ENCODE measurements around the gene MSMO1. TPM values are rescaled to one million over a fixed set of nuclear protein-coding genes. Genes with fewer than 3 reads are reported as not detected.

Gene MSMO1
- total and polyA plus RNA-seq, 5 donors = 12.9 to 29.0 (median 18.0) TPM

DNA sequence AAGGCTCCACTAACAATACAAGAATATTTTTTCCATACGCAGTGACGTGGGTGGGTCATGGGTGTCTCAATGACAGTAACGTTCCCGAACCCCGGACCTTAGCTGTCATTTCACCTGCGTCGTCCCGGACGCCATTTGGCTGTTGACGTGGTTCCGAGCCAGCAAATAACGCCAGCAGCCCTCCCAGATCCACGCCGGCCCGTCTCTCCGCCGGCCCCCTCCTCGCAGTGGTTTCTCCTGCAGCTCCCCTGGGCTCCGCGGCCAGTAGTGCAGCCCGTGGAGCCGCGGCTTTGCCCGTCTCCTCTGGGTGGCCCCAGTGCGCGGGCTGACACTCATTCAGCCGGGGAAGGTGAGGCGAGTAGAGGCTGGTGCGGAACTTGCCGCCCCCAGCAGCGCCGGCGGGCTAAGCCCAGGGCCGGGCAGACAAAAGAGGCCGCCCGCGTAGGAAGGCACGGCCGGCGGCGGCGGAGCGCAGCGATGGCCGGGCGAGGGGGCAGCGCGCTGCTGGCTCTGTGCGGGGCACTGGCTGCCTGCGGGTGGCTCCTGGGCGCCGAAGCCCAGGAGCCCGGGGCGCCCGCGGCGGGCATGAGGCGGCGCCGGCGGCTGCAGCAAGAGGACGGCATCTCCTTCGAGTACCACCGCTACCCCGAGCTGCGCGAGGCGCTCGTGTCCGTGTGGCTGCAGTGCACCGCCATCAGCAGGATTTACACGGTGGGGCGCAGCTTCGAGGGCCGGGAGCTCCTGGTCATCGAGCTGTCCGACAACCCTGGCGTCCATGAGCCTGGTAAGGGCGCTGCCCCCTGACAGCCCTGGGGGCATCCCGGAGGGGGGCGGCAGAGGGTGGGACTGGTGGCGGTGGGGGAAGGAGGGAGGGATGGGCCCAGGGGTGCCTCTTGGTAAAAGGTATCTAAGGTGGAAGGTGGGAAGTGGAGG, 51.5 kb downstream of the MSMO1 start, which contains the start of gene CPE:
Gene CPE, plus strand, starts transcription at position 264 of the 933 bp plus-strand sequence. Its CDS starts 214 bp downstream, at position 478.
- peaks cover 2% of the 10 kb centered on the region for H3K4me1 ChIP-seq (ENCODE audit: control insufficient read depth, insufficient read depth, low read length)
- no peaks in the 10 kb centered on the region for H3K27me3 ChIP-seq (ENCODE audit: control insufficient read depth, insufficient read depth)
- under 1% methylated on average over 82 of the region's 82 CpGs for WGBS
- ATAC-seq (peak; percentile 98), DNase-seq (peak; percentile 78 to 92 (median 91))
- no peaks in the 10 kb centered on the region for H3K9me3 ChIP-seq (ENCODE audit: control insufficient read depth, low read length)
- intact Hi-C loops (cut with DNase I) = no loop called here
- peak within 1 kb of the TSS; percentile 58 for H3K4me3 ChIP-seq (ENCODE audit: low read length)
- H3K27ac ChIP-seq (ENCODE audit: low read length) = peak within 1 kb of the TSS; percentile 46

DNA sequence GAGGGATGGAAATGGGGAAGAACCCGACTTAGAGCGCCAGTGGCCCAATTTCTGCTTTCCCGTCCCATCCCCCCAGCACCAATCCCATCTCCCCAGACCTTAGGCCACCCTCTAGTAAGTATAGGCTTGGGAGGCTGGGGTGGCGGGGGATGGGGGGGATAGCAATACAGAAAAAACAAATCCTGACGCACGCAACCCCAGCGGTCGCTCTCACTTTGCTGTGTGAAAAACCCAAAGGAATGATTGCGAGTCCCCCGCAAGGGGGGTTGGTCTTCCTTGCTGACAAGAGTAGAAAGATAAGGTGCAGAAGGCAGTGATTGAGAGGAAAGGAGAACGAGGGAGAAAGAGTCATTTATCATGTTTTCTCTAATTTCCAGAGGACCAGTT, 52.2 kb downstream of the MSMO1 start:
- peak; percentile 13 to 62 (median 36) for DNase-seq
- H3K9me3 ChIP-seq (ENCODE audit: control insufficient read depth, low read length) = no peaks in the 10 kb centered on the region
- H3K4me3 ChIP-seq (ENCODE audit: low read length) = peak overlapping the region; percentile 58
- peak; percentile 9 to 20 for ATAC-seq
- WGBS = 37% methylated on average over 11 of the region's 11 CpGs
- intact Hi-C loops (cut with DNase I) = no loop called here
- H3K27ac ChIP-seq (ENCODE audit: low read length) = no peak overlapping the region
- H3K27me3 ChIP-seq (ENCODE audit: control insufficient read depth, insufficient read depth) = no peaks in the 10 kb centered on the region
- peaks cover 2% of the 10 kb centered on the region for H3K4me1 ChIP-seq (ENCODE audit: control insufficient read depth, insufficient read depth, low read length)

DNA sequence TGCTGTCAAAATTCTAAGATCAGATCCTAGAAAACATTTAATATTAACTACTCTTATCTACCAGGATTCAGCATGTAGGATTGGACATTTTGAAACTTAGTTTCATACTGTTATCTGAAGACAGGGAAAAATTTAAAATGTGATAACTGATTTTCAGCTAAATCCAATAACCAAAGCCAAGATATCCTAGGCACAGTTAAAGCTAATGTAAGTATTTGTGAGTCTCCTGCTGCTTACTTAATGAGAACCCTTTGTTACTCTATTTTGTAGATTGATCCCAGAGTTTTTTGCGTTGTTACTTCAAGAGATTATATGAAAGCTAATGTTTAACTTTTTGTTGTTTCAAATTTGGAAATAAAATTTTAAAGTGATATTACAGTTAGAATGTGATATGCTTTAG, 53.3 kb downstream of the MSMO1 start:
- peaks cover 2% of the 10 kb centered on the region for H3K4me1 ChIP-seq (ENCODE audit: control insufficient read depth, insufficient read depth, low read length)
- 66% methylated on average over 1 of the region's 1 CpG for WGBS

DNA sequence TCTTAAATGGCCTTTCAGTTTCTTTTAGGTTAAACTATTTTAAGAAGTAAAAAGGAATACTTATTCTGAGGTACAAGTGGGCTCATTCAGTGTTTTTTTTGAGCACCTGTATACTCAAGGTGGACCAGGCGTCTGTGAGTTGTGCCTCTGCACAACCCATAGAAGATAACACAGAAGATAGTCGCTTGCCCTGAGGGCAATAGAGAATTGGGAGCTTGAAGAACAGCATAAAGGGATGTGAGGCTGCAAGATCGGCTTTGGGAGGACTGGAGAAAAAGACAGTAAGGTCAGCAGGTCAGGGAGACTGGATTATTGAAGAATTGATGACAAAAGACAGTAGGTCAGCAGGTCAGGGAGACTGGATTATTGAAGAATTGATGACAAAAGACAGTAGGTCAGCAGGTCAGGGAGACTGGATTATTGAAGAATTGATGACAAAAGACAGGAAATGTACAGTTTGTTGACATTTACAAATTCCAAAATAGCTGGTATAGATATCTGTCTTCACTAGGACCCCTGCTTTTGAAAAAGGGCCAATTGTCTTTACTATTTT, 54.4 kb downstream of the MSMO1 start:
- no peaks in the 10 kb centered on the region for H3K27me3 ChIP-seq (ENCODE audit: control insufficient read depth, insufficient read depth)
- WGBS = 85% methylated on average over 3 of the region's 3 CpGs
- H3K4me1 ChIP-seq (ENCODE audit: control insufficient read depth, insufficient read depth, low read length) = peaks cover 2% of the 10 kb centered on the region
- intact Hi-C loops (cut with DNase I) = no loop called here
- DNase-seq (no peak), ATAC-seq (no peak)
- no peak overlapping the region for H3K4me3 ChIP-seq (ENCODE audit: low read length)
- no peak overlapping the region for H3K27ac ChIP-seq (ENCODE audit: low read length)
- H3K9me3 ChIP-seq (ENCODE audit: control insufficient read depth, low read length) = no peaks in the 10 kb centered on the region

More for the DNA sequence above, 53.3 kb downstream of the MSMO1 start:
- ATAC-seq (no peak), DNase-seq (no peak)
- no peaks in the 10 kb centered on the region for H3K27me3 ChIP-seq (ENCODE audit: control insufficient read depth, insufficient read depth)
- H3K4me3 ChIP-seq (ENCODE audit: low read length) = no peak overlapping the region
- intact Hi-C loops (cut with DNase I) = no loop called here
- H3K9me3 ChIP-seq (ENCODE audit: control insufficient read depth, low read length) = no peaks in the 10 kb centered on the region
- H3K27ac ChIP-seq (ENCODE audit: low read length) = no peak overlapping the region

DNA sequence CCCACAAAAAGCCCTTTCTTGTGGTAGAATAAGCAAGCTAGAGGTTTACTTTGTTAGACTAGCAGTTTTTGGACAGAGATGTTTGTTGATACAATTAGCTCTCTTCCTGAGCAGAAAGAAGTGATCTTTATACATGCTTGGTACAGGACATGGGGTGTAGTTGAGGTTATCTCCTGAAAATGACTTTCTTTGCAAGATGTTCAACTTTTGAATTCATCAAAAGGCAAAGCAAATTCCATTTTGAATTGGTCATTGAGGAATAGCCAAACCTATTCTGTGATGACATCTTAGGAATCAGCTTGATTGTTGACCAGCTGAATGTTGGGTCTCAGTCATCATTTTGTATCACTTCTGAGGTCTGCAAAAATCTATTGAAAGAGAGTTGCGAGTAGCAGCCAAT, 55.2 kb downstream of the MSMO1 start:
- 93% methylated on average over 1 of the region's 1 CpG for WGBS
- Histone ChIP-seq H3K9me3 (ENCODE audit: control insufficient read depth, low read length) (no peaks in the 10 kb centered on the region), H3K27me3 (ENCODE audit: control insufficient read depth, insufficient read depth) (no peaks in the 10 kb centered on the region), H3K27ac (ENCODE audit: low read length) (no peak overlapping the region), H3K4me3 (ENCODE audit: low read length) (no peak overlapping the region), H3K4me1 (ENCODE audit: control insufficient read depth, insufficient read depth, low read length) (peaks cover 2% of the 10 kb centered on the region)
- no peak for ATAC-seq
- no peak for DNase-seq
- intact Hi-C loops (cut with DNase I) = no loop called here

DNA sequence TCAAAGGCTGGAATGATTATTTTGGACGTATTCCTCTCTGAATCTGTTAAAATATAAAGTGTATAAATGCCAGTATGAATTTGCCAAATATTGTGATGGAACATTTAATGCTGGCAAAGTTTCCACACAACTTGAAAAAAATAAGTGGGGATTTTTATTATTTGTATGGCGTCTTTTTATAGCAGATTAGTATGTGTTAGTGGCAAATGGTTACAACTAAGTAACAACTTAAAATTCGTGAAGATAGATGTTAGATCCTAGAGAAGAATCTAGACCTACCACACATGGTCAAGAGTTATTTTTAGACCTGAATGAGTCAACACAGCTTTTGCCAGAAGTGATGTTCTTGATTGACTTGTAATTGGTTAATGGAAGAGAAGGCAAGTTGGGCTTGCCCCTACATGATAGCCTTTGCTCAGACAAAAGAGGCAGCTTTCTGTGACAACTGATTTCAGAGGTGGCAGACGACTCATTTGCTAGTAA, 56.2 kb downstream of the MSMO1 start:
- Histone ChIP-seq H3K4me1 (ENCODE audit: control insufficient read depth, insufficient read depth, low read length) (peaks cover 2% of the 10 kb centered on the region), H3K27ac (ENCODE audit: low read length) (no peak overlapping the region), H3K27me3 (ENCODE audit: control insufficient read depth, insufficient read depth) (no peaks in the 10 kb centered on the region), H3K9me3 (ENCODE audit: control insufficient read depth, low read length) (no peaks in the 10 kb centered on the region), H3K4me3 (ENCODE audit: low read length) (no peak overlapping the region)
- no peak for ATAC-seq
- intact Hi-C loops (cut with DNase I) = no loop called here
- DNase-seq = no peak
- 43% methylated on average over 4 of the region's 4 CpGs for WGBS

DNA sequence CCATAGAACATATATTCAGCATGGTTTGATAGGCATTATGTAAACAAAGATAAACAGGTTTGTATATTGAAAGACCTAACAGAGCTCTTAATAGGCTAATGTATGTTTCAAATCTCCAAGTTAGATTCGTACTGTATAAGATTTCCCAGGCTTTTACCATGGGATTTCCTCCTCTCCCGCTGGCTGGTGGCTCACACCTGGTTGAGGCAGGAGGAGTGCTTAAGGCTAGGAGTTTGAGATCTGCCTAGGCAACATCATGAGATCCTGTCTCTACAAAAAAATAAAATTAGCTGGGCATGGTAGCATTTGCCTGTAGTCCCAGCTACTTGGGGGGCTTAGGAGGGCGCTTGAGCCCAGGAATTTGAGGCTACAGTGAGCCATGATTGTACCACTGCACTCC, 56.7 kb downstream of the MSMO1 start:
- no peaks in the 10 kb centered on the region for H3K9me3 ChIP-seq (ENCODE audit: control insufficient read depth, low read length)
- DNase-seq (no peak), ATAC-seq (no peak)
- intact Hi-C loops (cut with DNase I) = no loop called here
- WGBS = 82% methylated on average over 3 of the region's 3 CpGs
- no peak overlapping the region for H3K4me3 ChIP-seq (ENCODE audit: low read length)
- H3K27ac ChIP-seq (ENCODE audit: low read length) = no peak overlapping the region
- H3K4me1 ChIP-seq (ENCODE audit: control insufficient read depth, insufficient read depth, low read length) = peaks cover 2% of the 10 kb centered on the region
- no peaks in the 10 kb centered on the region for H3K27me3 ChIP-seq (ENCODE audit: control insufficient read depth, insufficient read depth)

DNA sequence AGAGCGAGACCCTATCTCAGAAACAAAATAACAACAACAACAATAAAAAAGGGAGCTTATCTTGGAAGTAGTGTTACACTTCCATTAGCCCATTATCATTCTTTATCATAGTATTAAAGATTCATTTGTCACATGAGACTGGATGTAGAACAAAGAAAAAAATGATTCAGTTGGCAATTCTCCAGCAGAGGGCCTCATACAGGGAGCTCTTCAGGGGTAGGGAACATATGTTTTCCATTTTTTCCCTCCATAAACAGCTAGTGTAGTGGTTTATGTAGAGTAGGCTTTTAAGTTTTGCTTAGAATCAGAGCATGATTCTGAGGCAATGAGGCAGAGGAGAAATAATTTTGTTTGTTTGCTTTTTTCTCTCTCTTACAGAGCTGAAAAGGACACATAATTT, 57.1 kb downstream of the MSMO1 start:
- H3K27ac ChIP-seq (ENCODE audit: low read length) = no peak overlapping the region
- ATAC-seq = no peak
- H3K9me3 ChIP-seq (ENCODE audit: control insufficient read depth, low read length) = no peaks in the 10 kb centered on the region
- WGBS = 85% methylated on average over 1 of the region's 1 CpG
- H3K4me3 ChIP-seq (ENCODE audit: low read length) = no peak overlapping the region
- intact Hi-C loops (cut with DNase I) = no loop called here
- H3K27me3 ChIP-seq (ENCODE audit: control insufficient read depth, insufficient read depth) = no peaks in the 10 kb centered on the region
- no peak for DNase-seq
- peaks cover under 1% of the 10 kb centered on the region for H3K4me1 ChIP-seq (ENCODE audit: control insufficient read depth, insufficient read depth, low read length)

DNA sequence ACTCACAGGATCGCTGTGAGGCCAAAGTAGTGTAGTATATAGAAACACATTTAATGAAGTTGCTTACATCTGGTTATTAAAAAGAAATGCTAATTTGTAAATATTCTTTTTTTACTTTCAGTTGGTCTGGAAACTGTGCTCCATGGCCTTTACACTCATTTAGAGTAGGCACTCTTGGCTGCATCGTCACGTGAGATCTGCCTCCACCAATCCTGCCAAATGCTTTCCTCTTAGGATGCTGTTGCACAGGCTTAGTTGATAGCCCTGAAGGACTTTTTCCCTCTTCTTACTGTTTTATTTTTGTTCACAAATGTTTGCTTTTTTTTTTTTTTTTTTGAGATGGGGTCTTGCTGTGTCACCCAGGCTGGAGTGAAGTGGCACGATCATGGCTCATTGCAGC, 57.7 kb downstream of the MSMO1 start:
- Histone ChIP-seq H3K4me3 (ENCODE audit: low read length) (no peak overlapping the region), H3K27me3 (ENCODE audit: control insufficient read depth, insufficient read depth) (no peaks in the 10 kb centered on the region), H3K27ac (ENCODE audit: low read length) (no peak overlapping the region), H3K4me1 (ENCODE audit: control insufficient read depth, insufficient read depth, low read length) (no peaks in the 10 kb centered on the region), H3K9me3 (ENCODE audit: control insufficient read depth, low read length) (no peaks in the 10 kb centered on the region)
- ATAC-seq (no peak), DNase-seq (no peak)
- intact Hi-C loops (cut with DNase I) = no loop called here
- WGBS = 81% methylated on average over 4 of the region's 4 CpGs

DNA sequence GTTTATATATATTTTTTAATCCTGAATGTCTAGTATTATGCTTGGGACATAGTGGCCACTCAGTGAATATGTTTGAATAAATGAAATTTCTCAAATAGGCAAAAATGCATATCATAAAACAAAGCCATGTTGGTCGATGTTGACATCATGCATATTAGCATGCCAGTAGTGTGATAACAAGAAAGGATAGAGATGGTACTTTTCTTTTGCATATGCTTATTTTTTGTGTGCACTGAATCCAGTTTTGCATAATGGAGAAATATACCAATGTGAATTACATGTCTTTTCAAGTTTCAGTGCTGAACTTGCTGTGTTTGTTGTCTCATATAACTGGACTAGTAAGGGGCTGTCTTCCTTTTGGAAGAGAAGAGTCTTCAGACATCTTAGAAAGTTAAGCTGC, 58.9 kb downstream of the MSMO1 start:
- Histone ChIP-seq H3K4me3 (ENCODE audit: low read length) (no peak overlapping the region), H3K9me3 (ENCODE audit: control insufficient read depth, low read length) (no peaks in the 10 kb centered on the region), H3K27ac (ENCODE audit: low read length) (no peak overlapping the region), H3K27me3 (ENCODE audit: control insufficient read depth, insufficient read depth) (no peaks in the 10 kb centered on the region), H3K4me1 (ENCODE audit: control insufficient read depth, insufficient read depth, low read length) (no peaks in the 10 kb centered on the region)
- WGBS = 96% methylated on average over 1 of the region's 1 CpG
- DNase-seq (no peak), ATAC-seq (no peak)
- intact Hi-C loops (cut with DNase I) = no loop called here

DNA sequence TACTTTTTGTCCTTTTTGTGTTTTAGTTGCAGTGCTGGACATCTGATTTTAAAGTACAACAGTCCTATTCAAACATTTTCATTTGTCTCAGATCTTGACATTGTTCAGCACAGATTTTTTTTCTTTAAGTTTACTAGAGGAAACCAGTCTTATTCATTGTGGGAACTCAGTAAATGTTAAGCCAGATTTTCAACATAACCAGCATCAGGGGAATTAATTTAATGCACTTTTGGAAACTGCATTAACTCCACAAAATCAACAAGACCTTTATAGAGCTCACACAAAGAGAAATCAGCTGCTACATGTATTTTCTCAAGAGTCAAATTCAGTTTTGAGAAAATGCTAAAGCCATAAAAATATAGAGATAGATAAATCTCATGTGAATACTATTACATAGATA, 61.3 kb downstream of the MSMO1 start:
- Histone ChIP-seq H3K4me3 (ENCODE audit: low read length) (no peak overlapping the region), H3K27ac (ENCODE audit: low read length) (no peak overlapping the region), H3K9me3 (ENCODE audit: control insufficient read depth, low read length) (no peaks in the 10 kb centered on the region), H3K4me1 (ENCODE audit: control insufficient read depth, insufficient read depth, low read length) (no peaks in the 10 kb centered on the region), H3K27me3 (ENCODE audit: control insufficient read depth, insufficient read depth) (no peaks in the 10 kb centered on the region)
- DNase-seq (no peak), ATAC-seq (no peak)
- intact Hi-C loops (cut with DNase I) = no loop called here

Data from right cardiac atrium (tissue), 5 donors.